NCI-H2227 (cell line): ENCODE measurements around the gene ARHGEF3.
A peak's percentile ranks its signal among the peaks of the same experiment; 100 is the strongest.
"Not testable (repeated sequence)": the region's sequence is repeated elsewhere in the genome, so short reads cannot be mapped to it uniquely, and the experiment has no call there.

ENCODE experiments used
- DNase-seq: peaks from one replicate; lab custom pipeline; 2025; ENCODE audit not compliant: unreplicated experiment; lab: John Stamatoyannopoulos, UW

ARHGEF3 gene

GRCh38 chr3:56742887-56743286, 58.9 kb downstream of the ARHGEF3 start:
- DNase-seq = no peak

- no peak for DNase-seq
Measured at GRCh38 chr3:56739036-56739435, 62.7 kb downstream of the ARHGEF3 start.

DNA sequence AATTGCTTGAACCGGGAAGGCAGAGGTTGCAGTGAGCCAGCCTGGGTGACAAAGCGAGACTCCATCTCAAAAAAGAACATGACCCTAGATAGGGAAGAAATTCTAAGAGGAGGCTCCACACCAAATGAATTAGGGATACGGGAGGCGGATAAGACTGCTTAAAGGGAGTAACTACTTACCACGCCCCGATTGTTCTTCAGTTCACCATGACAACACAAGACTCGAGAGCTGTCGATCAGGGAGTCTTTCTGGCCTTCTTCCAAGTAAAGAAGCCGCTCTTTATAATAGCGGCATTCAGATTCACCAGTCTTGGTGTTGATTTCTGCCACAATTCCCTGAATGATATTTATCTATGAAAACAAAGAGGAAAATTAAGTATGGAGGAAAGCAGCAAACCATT, 64.7 kb downstream of the ARHGEF3 start:
- DNase-seq = peak; percentile 80

GRCh38 chr3:56732109-56732508, 69.6 kb downstream of the ARHGEF3 start:
- no peak for DNase-seq

DNA sequence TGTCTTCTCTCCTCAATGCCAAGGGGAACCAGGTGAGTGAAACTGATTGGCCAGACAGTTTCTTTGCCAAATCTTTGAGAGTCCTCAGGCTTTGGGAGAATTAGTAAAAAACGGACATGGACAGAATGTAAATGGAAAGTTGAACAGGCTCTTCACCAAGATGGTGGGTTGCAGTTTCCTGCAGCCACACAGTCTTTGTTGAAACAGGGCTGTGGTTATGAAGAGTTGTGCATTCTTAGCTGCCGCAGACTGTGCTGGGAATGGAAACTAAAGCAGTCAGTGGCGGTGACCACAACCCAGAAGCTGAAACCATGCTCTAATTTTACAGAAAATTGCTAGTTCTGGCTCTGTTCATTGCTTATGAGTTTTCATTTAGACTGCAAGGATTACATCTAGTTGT, 76.6 kb downstream of the ARHGEF3 start:
- no peak for DNase-seq

GRCh38 chr3:56724676-56725075, 77.1 kb downstream of the ARHGEF3 start:
- no peak for DNase-seq

GRCh38 chr3:56720849-56721248, 80.9 kb downstream of the ARHGEF3 start:
- DNase-seq = no peak

DNA sequence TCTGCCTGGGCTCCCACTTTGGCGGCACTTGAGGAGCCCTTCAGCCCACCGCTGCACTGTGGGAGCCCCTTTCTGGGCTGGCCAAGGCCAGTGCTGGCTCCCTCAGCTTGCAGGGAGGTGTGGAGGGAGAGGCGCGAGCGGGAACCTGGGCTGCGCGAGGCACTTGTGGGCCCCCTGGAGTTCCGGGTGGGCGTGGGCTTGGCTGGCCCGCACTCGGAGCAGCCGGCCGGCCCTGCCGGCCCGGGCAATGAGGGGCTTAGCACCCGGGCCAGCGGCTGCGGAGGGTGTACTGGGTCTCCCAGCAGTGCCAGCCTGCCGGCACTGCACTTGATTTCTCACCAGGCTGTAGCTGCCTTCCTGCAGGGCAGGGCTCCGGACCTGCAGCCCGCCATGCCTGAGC, 82.9 kb downstream of the ARHGEF3 start:
- DNase-seq = not testable (repeated sequence)

GRCh38 chr3:56711344-56711743, 90.4 kb downstream of the ARHGEF3 start:
- DNase-seq = no peak

DNA sequence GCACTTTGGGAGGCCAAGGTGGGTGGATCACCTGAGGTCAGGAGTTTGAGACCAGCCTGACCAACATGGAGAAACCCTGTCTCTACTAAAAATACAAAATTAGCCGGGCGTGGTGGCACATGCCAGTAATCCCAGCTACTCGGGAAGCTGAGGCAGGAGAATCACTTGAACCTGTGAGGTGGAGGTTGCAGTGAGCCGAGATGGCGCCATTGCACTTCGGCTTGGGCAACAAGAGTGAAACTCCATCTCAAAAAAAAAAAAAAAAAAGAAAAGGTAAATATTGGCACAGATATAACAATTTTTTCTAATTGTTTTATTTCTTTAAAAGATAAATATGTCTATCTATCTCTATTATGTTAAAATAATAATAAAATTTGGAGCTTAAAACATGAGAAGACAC, 94.3 kb downstream of the ARHGEF3 start:
- DNase-seq = not testable (repeated sequence)

GRCh38 chr3:56706629-56707028, 95.1 kb downstream of the ARHGEF3 start:
- no peak for DNase-seq

- DNase-seq = no peak
Measured at GRCh38 chr3:56704706-56705105, 97.0 kb downstream of the ARHGEF3 start.

DNA sequence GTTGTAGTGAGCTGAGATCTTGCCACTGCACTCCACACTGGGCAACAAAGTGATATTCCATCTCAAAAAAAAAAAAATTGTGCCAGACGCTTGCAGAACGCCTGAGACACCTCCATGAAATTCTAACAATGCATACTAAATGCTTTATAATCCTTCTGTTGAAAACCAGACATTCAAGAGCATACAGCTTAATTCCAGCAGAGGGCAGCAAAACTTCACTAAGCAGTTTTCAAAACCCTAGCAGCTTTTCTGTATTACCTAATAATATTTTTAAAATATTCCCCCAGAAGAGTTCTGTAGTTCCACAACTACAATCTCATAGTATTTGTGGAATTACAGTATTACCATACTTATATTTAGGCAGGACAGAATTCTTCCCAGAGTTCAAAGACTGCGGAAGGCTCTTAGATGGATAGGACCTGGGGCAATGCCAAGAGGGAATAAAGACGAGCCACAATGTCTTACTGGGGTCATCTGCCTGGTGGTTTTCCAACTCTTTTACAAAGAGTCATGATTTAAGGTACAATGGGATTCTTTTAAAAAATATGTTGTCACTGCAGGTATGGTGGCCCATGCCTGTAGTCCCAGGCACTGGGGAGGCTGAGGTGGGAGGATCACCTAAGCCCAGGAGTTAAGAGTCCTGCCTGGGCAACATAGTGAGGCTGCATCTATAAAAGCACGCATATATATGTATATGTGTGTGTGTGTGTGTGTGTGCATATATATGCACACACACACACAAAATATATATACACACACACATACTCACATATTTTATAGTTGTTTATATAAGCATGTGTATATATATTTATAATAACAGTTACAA, 99.0 kb downstream of the ARHGEF3 start:
- DNase-seq = peak; percentile 69

- no peak for DNase-seq
Measured at GRCh38 chr3:56700151-56700550, 101.6 kb downstream of the ARHGEF3 start.

GRCh38 chr3:56694867-56695683, 106.7 kb downstream of the ARHGEF3 start:
- DNase-seq = no peak

- DNase-seq = no peak
Measured at GRCh38 chr3:56693750-56694149, 108.0 kb downstream of the ARHGEF3 start.

DNA sequence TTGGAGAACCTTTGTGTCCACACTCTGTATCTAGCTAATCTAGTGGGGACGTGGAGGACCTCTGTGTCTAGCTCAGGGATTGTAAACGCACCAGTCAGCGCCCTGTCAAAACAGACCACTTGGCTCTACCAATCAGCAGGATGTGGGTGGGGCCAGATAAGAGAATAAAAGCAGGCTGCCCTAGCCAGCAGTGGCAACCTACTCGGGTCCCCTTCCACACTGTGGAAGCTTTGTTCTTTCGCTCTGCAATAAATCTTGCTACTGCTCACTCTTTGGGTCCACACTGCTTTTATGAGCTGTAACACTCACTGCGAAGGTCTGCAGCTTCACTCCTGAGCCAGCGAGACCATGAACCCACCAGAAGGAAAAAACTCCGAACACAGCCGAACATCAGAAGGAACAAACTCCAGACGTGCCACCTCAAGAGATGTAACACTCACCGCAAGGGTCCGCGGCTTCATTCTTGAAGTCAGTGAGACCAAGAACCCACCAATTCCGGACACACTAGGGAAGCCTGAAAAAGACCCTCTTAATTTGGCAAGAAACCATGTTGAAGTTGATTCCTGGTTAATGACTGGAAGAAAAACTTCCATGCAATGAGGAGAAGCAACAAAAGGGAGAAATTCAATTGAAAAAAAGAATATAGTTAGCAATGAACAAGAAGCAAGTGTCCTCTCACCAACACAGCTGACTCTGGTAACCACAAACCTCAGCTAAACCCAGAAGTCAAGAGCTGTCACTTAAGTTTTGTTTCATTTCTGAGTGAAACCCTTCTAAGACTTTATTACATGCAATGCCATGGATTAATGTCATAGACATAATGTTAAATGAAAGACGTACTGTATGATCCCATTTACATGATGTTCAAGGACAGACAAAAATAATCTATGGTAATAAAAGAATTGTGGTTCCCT, 109.0 kb downstream of the ARHGEF3 start:
- not testable (repeated sequence) for DNase-seq

GRCh38 chr3:56692001-56692365, 109.8 kb downstream of the ARHGEF3 start:
- DNase-seq = not testable (repeated sequence)

DNA sequence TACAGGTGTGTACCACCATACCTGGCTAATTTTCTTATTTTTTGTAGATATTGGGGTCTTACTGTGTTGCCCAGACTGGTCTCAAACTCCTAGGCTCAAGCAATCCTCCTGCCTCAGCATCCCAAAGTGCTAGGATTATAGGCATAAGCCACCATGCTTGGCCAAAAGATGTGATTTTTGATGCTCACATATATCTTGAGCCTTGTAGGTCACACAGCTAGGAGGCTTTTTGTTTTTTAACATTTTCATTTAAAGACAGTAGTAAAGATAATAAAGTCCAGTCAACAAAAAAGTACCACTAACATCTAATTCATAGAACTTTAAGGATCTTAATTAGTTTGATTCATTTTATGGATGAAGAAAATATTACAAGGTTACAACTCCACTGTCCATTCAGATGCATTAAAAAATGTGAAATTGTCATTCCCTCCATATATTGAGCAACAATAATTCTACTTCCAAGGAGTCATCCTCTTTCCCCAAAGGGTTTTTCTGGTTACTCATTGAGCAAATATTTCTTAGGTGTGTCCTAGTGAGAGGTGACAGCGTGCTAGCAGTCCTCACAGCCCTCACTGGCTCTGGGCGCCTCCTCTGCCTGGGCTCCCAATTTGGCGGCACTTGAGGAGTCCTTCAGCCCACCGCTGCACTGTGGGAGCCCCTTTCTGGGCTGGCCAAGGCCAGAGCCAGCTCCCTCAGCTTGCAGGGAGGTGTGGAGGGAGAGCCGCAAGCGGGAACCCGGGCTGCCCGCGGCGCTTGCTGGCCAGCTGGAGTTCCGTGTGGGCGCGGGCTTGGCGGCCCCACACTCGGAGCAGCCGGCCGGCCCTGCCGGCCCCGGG, 110.4 kb downstream of the ARHGEF3 start:
- DNase-seq = no peak

- DNase-seq = no peak
Measured at GRCh38 chr3:56689303-56689702, 112.4 kb downstream of the ARHGEF3 start.
